Measurements from ENCODE around the gene MTR.

MTR gene

GRCh38 chr1:236914375-236914774 lies 119.3 kb downstream of the MTR start:
- Histone ChIP-seq H3K9me3 (ENCODE audit: control insufficient read depth in 2 of 2, low read length in 2 of 2) (peaks cover 0 to 5% of the 10 kb centered on the region in 2 donors), H3K4me1 (ENCODE audit: control insufficient read depth in 2 of 2, insufficient read depth in 2 of 2, low read length in 2 of 2) (no peaks in the 10 kb centered on the region)

GRCh38 chr1:236916131-236916800 lies 121.2 kb downstream of the MTR start:
- Histone ChIP-seq H3K9me3 (ENCODE audit: control insufficient read depth in 2 of 2, low read length in 2 of 2) (peaks cover 0 to 5% of the 10 kb centered on the region in 2 donors), H3K36me3 (ENCODE audit: control insufficient read depth in 2 of 2, insufficient read depth in 2 of 2, low read length in 2 of 2) (no peaks in the 10 kb centered on the region), H3K4me3 (ENCODE audit: low read length in 2 of 2) (no peak overlapping the region), H3K4me1 (ENCODE audit: control insufficient read depth in 2 of 2, insufficient read depth in 2 of 2, low read length in 2 of 2) (no peaks in the 10 kb centered on the region), H3K27me3 (ENCODE audit: control insufficient read depth in 2 of 2, insufficient read depth in 2 of 2, low read length in 2 of 2) (no peaks in the 10 kb centered on the region), H3K27ac (ENCODE audit: low read depth in 2 of 2, low read length in 2 of 2) (no peak overlapping the region), H3K9ac (ENCODE audit: low read depth in 1 of 2, low read length in 2 of 2) (no peak overlapping the region)

More at GRCh38 chr1:236914375-236914774, 119.3 kb downstream of the MTR start:
- H3K27ac ChIP-seq (ENCODE audit: low read depth in 2 of 2, low read length in 2 of 2) = no peak overlapping the region
- H3K4me3 ChIP-seq (ENCODE audit: low read length in 2 of 2) = no peak overlapping the region
- H3K36me3 ChIP-seq (ENCODE audit: control insufficient read depth in 2 of 2, insufficient read depth in 2 of 2, low read length in 2 of 2) = no peaks in the 10 kb centered on the region
- no peak overlapping the region for H3K9ac ChIP-seq (ENCODE audit: low read depth in 1 of 2, low read length in 2 of 2)
- no peaks in the 10 kb centered on the region for H3K27me3 ChIP-seq (ENCODE audit: control insufficient read depth in 2 of 2, insufficient read depth in 2 of 2, low read length in 2 of 2)

- Histone ChIP-seq H3K27ac (ENCODE audit: low read depth in 2 of 2, low read length in 2 of 2) (no peak overlapping the region), H3K36me3 (ENCODE audit: control insufficient read depth in 2 of 2, insufficient read depth in 2 of 2, low read length in 2 of 2) (no peaks in the 10 kb centered on the region), H3K4me1 (ENCODE audit: control insufficient read depth in 2 of 2, insufficient read depth in 2 of 2, low read length in 2 of 2) (no peaks in the 10 kb centered on the region), H3K9me3 (ENCODE audit: control insufficient read depth in 2 of 2, low read length in 2 of 2) (peaks cover 0 to 5% of the 10 kb centered on the region in 2 donors), H3K27me3 (ENCODE audit: control insufficient read depth in 2 of 2, insufficient read depth in 2 of 2, low read length in 2 of 2) (no peaks in the 10 kb centered on the region), H3K4me3 (ENCODE audit: low read length in 2 of 2) (no peak overlapping the region), H3K9ac (ENCODE audit: low read depth in 1 of 2, low read length in 2 of 2) (no peak overlapping the region)
Observed at GRCh38 chr1:236917448-236917847, 122.4 kb downstream of the MTR start.

GRCh38 chr1:236920286-236920894 lies 125.3 kb downstream of the MTR start:
- H3K27me3 ChIP-seq (ENCODE audit: control insufficient read depth in 2 of 2, insufficient read depth in 2 of 2, low read length in 2 of 2) = no peaks in the 10 kb centered on the region
- peaks cover 0 to 5% of the 10 kb centered on the region in 2 donors for H3K9me3 ChIP-seq (ENCODE audit: control insufficient read depth in 2 of 2, low read length in 2 of 2)
- no peak overlapping the region for H3K9ac ChIP-seq (ENCODE audit: low read depth in 1 of 2, low read length in 2 of 2)
- H3K4me3 ChIP-seq (ENCODE audit: low read length in 2 of 2) = no peak overlapping the region
- H3K4me1 ChIP-seq (ENCODE audit: control insufficient read depth in 2 of 2, insufficient read depth in 2 of 2, low read length in 2 of 2) = no peaks in the 10 kb centered on the region
- H3K36me3 ChIP-seq (ENCODE audit: control insufficient read depth in 2 of 2, insufficient read depth in 2 of 2, low read length in 2 of 2) = no peaks in the 10 kb centered on the region
- H3K27ac ChIP-seq (ENCODE audit: low read depth in 2 of 2, low read length in 2 of 2) = no peak overlapping the region

GRCh38 chr1:236921610-236922009 lies 126.5 kb downstream of the MTR start:
- Histone ChIP-seq H3K36me3 (ENCODE audit: control insufficient read depth in 2 of 2, insufficient read depth in 2 of 2, low read length in 2 of 2) (no peaks in the 10 kb centered on the region), H3K27ac (ENCODE audit: low read depth in 2 of 2, low read length in 2 of 2) (no peak overlapping the region), H3K4me3 (ENCODE audit: low read length in 2 of 2) (no peak overlapping the region), H3K27me3 (ENCODE audit: control insufficient read depth in 2 of 2, insufficient read depth in 2 of 2, low read length in 2 of 2) (no peaks in the 10 kb centered on the region), H3K9me3 (ENCODE audit: control insufficient read depth in 2 of 2, low read length in 2 of 2) (peaks cover 0 to 5% of the 10 kb centered on the region in 2 donors), H3K4me1 (ENCODE audit: control insufficient read depth in 2 of 2, insufficient read depth in 2 of 2, low read length in 2 of 2) (no peaks in the 10 kb centered on the region), H3K9ac (ENCODE audit: low read depth in 1 of 2, low read length in 2 of 2) (no peak overlapping the region)

GRCh38 chr1:236922190-236922589 lies 127.1 kb downstream of the MTR start:
- Histone ChIP-seq H3K36me3 (ENCODE audit: control insufficient read depth in 2 of 2, insufficient read depth in 2 of 2, low read length in 2 of 2) (no peaks in the 10 kb centered on the region), H3K9me3 (ENCODE audit: control insufficient read depth in 2 of 2, low read length in 2 of 2) (peaks cover 0 to 2% of the 10 kb centered on the region in 2 donors), H3K4me3 (ENCODE audit: low read length in 2 of 2) (no peak overlapping the region), H3K4me1 (ENCODE audit: control insufficient read depth in 2 of 2, insufficient read depth in 2 of 2, low read length in 2 of 2) (no peaks in the 10 kb centered on the region), H3K9ac (ENCODE audit: low read depth in 1 of 2, low read length in 2 of 2) (no peak overlapping the region), H3K27ac (ENCODE audit: low read depth in 2 of 2, low read length in 2 of 2) (no peak overlapping the region), H3K27me3 (ENCODE audit: control insufficient read depth in 2 of 2, insufficient read depth in 2 of 2, low read length in 2 of 2) (no peaks in the 10 kb centered on the region)

GRCh38 chr1:236925386-236925785 lies 130.3 kb downstream of the MTR start:
- H3K9ac ChIP-seq (ENCODE audit: low read depth in 1 of 2, low read length in 2 of 2) = no peak overlapping the region
- H3K27ac ChIP-seq (ENCODE audit: low read depth in 2 of 2, low read length in 2 of 2) = no peak overlapping the region
- no peaks in the 10 kb centered on the region for H3K36me3 ChIP-seq (ENCODE audit: control insufficient read depth in 2 of 2, insufficient read depth in 2 of 2, low read length in 2 of 2)
- H3K9me3 ChIP-seq (ENCODE audit: control insufficient read depth in 2 of 2, low read length in 2 of 2) = no peaks in the 10 kb centered on the region
- no peak overlapping the region for H3K4me3 ChIP-seq (ENCODE audit: low read length in 2 of 2)
- H3K4me1 ChIP-seq (ENCODE audit: control insufficient read depth in 2 of 2, insufficient read depth in 2 of 2, low read length in 2 of 2) = no peaks in the 10 kb centered on the region
- H3K27me3 ChIP-seq (ENCODE audit: control insufficient read depth in 2 of 2, insufficient read depth in 2 of 2, low read length in 2 of 2) = no peaks in the 10 kb centered on the region

- no peaks in the 10 kb centered on the region for H3K4me1 ChIP-seq (ENCODE audit: control insufficient read depth in 2 of 2, insufficient read depth in 2 of 2, low read length in 2 of 2)
- no peaks in the 10 kb centered on the region for H3K36me3 ChIP-seq (ENCODE audit: control insufficient read depth in 2 of 2, insufficient read depth in 2 of 2, low read length in 2 of 2)
- no peak overlapping the region for H3K27ac ChIP-seq (ENCODE audit: low read depth in 2 of 2, low read length in 2 of 2)
- no peak overlapping the region for H3K4me3 ChIP-seq (ENCODE audit: low read length in 2 of 2)
- H3K9ac ChIP-seq (ENCODE audit: low read depth in 1 of 2, low read length in 2 of 2) = no peak overlapping the region
- H3K9me3 ChIP-seq (ENCODE audit: control insufficient read depth in 2 of 2, low read length in 2 of 2) = no peaks in the 10 kb centered on the region
- H3K27me3 ChIP-seq (ENCODE audit: control insufficient read depth in 2 of 2, insufficient read depth in 2 of 2, low read length in 2 of 2) = no peaks in the 10 kb centered on the region
Observed at GRCh38 chr1:236930503-236930902, 135.4 kb downstream of the MTR start.

- H3K27ac ChIP-seq (ENCODE audit: low read depth in 2 of 2, low read length in 2 of 2) = no peak overlapping the region
- no peak overlapping the region for H3K9ac ChIP-seq (ENCODE audit: low read depth in 1 of 2, low read length in 2 of 2)
- no peaks in the 10 kb centered on the region for H3K36me3 ChIP-seq (ENCODE audit: control insufficient read depth in 2 of 2, insufficient read depth in 2 of 2, low read length in 2 of 2)
- H3K4me3 ChIP-seq (ENCODE audit: low read length in 2 of 2) = no peak overlapping the region
- H3K27me3 ChIP-seq (ENCODE audit: control insufficient read depth in 2 of 2, insufficient read depth in 2 of 2, low read length in 2 of 2) = no peaks in the 10 kb centered on the region
- H3K9me3 ChIP-seq (ENCODE audit: control insufficient read depth in 2 of 2, low read length in 2 of 2) = no peaks in the 10 kb centered on the region
- H3K4me1 ChIP-seq (ENCODE audit: control insufficient read depth in 2 of 2, insufficient read depth in 2 of 2, low read length in 2 of 2) = no peaks in the 10 kb centered on the region
Observed at GRCh38 chr1:236938760-236939159, 143.7 kb downstream of the MTR start.

- Histone ChIP-seq H3K9me3 (ENCODE audit: control insufficient read depth in 2 of 2, low read length in 2 of 2) (no peaks in the 10 kb centered on the region), H3K27ac (ENCODE audit: low read depth in 2 of 2, low read length in 2 of 2) (no peak overlapping the region), H3K4me3 (ENCODE audit: low read length in 2 of 2) (no peak overlapping the region), H3K36me3 (ENCODE audit: control insufficient read depth in 2 of 2, insufficient read depth in 2 of 2, low read length in 2 of 2) (no peaks in the 10 kb centered on the region), H3K9ac (ENCODE audit: low read depth in 1 of 2, low read length in 2 of 2) (no peak overlapping the region), H3K4me1 (ENCODE audit: control insufficient read depth in 2 of 2, insufficient read depth in 2 of 2, low read length in 2 of 2) (no peaks in the 10 kb centered on the region), H3K27me3 (ENCODE audit: control insufficient read depth in 2 of 2, insufficient read depth in 2 of 2, low read length in 2 of 2) (no peaks in the 10 kb centered on the region)
Observed at GRCh38 chr1:236942431-236942830, 147.3 kb downstream of the MTR start.
